Natural killer cell (primary cell): ENCODE data around the gene LRRC1. TPM values are rescaled to one million over a fixed set of nuclear protein-coding genes. Genes with fewer than 3 reads are reported as not detected.

Experiments used
- ATAC-seq, 3 donors: fragments of 150-1000 bp in 2 of 3; fragments of 200-7000 bp in 1 of 3; cut with Tn5 transposase; 1 replicate in 1 of 3; 2 replicates in 2 of 3; pipeline ENCODE4 v1.10.0; 2021; ENCODE audit warnings: mild to moderate bottlenecking in 2 of 3, moderate library complexity in 2 of 3
- DNase-seq, 2 donors: peaks; one replicate each; pipeline versions ENCODE4 v3.0.0 to v3.0.0-alpha.2; 2013 to 2021; ENCODE audit warnings: mixed read lengths in 1 of 2
- H3K27ac ChIP-seq: one replicate; pipeline ENCODE4 v1.5.1; 2013; ENCODE audit warnings: mild to moderate bottlenecking, low read length
- H3K27me3 ChIP-seq: one replicate; pipeline ENCODE4 v1.6.1; 2013; ENCODE audit warnings: low read length; ENCODE audit not compliant: control insufficient read depth, insufficient read depth
- H3K36me3 ChIP-seq: one replicate; pipeline ENCODE4 v1.6.1; 2013; ENCODE audit warnings: low read length; ENCODE audit not compliant: control insufficient read depth, insufficient read depth
- H3K4me1 ChIP-seq: one replicate; pipeline ENCODE4 v1.6.1; 2013; ENCODE audit warnings: low read length; ENCODE audit not compliant: control insufficient read depth, insufficient read depth
- H3K4me3 ChIP-seq: one replicate; pipeline ENCODE4 v1.5.1; 2013; ENCODE audit warnings: low read length
- H3K9me3 ChIP-seq: one replicate; pipeline ENCODE4 v1.6.1; 2013; ENCODE audit warnings: low read length; ENCODE audit not compliant: control insufficient read depth, insufficient read depth
- H3K27ac Mint-ChIP-seq, 2 donors: one replicate each; pipeline ENCODE4 v1.8.0; 2022; ENCODE audit warnings: mild to moderate bottlenecking in 2 of 2, mixed read lengths in 2 of 2, moderate library complexity in 1 of 2
- H3K27me3 Mint-ChIP-seq, 2 donors: one replicate each; pipeline ENCODE4 v1.8.0; 2022; ENCODE audit warnings: low read depth in 2 of 2, mixed read lengths in 2 of 2
- H3K36me3 Mint-ChIP-seq: one replicate; pipeline ENCODE4 v1.8.0; 2022; ENCODE audit warnings: mixed read lengths
- H3K4me1 Mint-ChIP-seq, 2 donors: one replicate each; pipeline ENCODE4 v1.8.0; 2022; ENCODE audit warnings: mixed read lengths in 2 of 2
- H3K4me3 Mint-ChIP-seq: one replicate; pipeline ENCODE4 v1.8.0; 2022; ENCODE audit warnings: mild to moderate bottlenecking, moderate library complexity, mixed read lengths
- H3K9me3 Mint-ChIP-seq, 2 donors: one replicate each; pipeline ENCODE4 v1.8.0; 2022; ENCODE audit warnings: mixed read lengths in 2 of 2
- CTCF ChIP-seq: fragments of 200-600 bp; IDR thresholded peaks from one replicate; pipeline ENCODE4 v1.8.0; 2022; ENCODE audit warnings: antibody characterized with exemption
- WGBS: methylation state at CpG from one replicate; pipeline ENCODE4 v1.1.7; 2013; ENCODE audit warnings: missing lambda C conversion rate; ENCODE audit not compliant: insufficient coverage; 5-methylcytosine and 5-hydroxymethylcytosine counted together
- intact Hi-C: fragments of 100-400 bp; cut with micrococcal nuclease; formaldehyde crosslinking; loops from one replicate; pipeline ENCODE4 v1.14.2; 2022
- total RNA-seq, 4 donors: library from RNA; stranded (reverse); fragments of 120-200 nt in 1 of 4; gene quantifications; one replicate each; pipeline versions ENCODE4 v1.2.3 to v1.2.4, GENCODE V29; 2013 to 2022

Gene LRRC1
- total RNA-seq, 3 donors from 2014 or later (not counting 1 experiment from before 2014, with no cell fraction given), result 2.0 to 5.6 (median 3.7) TPM

GRCh38 chr6:53813096-53813495 lies 18.3 kb downstream of the LRRC1 start:
- no peaks in the 10 kb centered on the region for H3K27me3 Mint-ChIP-seq
- no peak overlapping the region for H3K27ac ChIP-seq
- H3K9me3 ChIP-seq, result no peaks in the 10 kb centered on the region
- intact Hi-C loops, result no loop called here
- TF ChIP-seq CTCF, result no peak
- no peaks in the 10 kb centered on the region for H3K27me3 ChIP-seq
- 93% methylated on average over 1 of the region's 1 CpG for WGBS
- H3K36me3 ChIP-seq, result no peaks in the 10 kb centered on the region
- H3K4me1 ChIP-seq, result no peaks in the 10 kb centered on the region
- no peak overlapping the region for H3K27ac Mint-ChIP-seq
- no peak overlapping the region for H3K4me3 Mint-ChIP-seq
- H3K4me1 Mint-ChIP-seq, result no peaks in the 10 kb centered on the region
- ATAC-seq, result no peak
- no peaks in the 10 kb centered on the region for H3K9me3 Mint-ChIP-seq
- DNase-seq, result no peak
- H3K4me3 ChIP-seq, result no peak overlapping the region
- no peaks in the 10 kb centered on the region for H3K36me3 Mint-ChIP-seq

- ATAC-seq (no peak), DNase-seq (no peak)
- H3K4me3 ChIP-seq, result no peak overlapping the region
- Mint-ChIP-seq H3K4me1 (no peaks in the 10 kb centered on the region), H3K27me3 (no peaks in the 10 kb centered on the region), H3K4me3 (no peak overlapping the region), H3K9me3 (no peaks in the 10 kb centered on the region), H3K27ac (no peak overlapping the region), H3K36me3 (no peaks in the 10 kb centered on the region)
- H3K36me3 ChIP-seq, result no peaks in the 10 kb centered on the region
- H3K4me1 ChIP-seq, result no peaks in the 10 kb centered on the region
- H3K9me3 ChIP-seq, result no peaks in the 10 kb centered on the region
- 67% methylated on average over 1 of the region's 1 CpG for WGBS
- no peak overlapping the region for H3K27ac ChIP-seq
- TF ChIP-seq CTCF, result no peak
- H3K27me3 ChIP-seq, result no peaks in the 10 kb centered on the region
- intact Hi-C loops, result no loop called here
Measured at GRCh38 chr6:53813801-53814200, 19.0 kb downstream of the LRRC1 start.

GRCh38 chr6:53814353-53814752 lies 19.5 kb downstream of the LRRC1 start:
- H3K4me1 ChIP-seq, result no peaks in the 10 kb centered on the region
- WGBS, result 92% methylated on average over 2 of the region's 2 CpGs
- no peak for TF ChIP-seq CTCF

DNA sequence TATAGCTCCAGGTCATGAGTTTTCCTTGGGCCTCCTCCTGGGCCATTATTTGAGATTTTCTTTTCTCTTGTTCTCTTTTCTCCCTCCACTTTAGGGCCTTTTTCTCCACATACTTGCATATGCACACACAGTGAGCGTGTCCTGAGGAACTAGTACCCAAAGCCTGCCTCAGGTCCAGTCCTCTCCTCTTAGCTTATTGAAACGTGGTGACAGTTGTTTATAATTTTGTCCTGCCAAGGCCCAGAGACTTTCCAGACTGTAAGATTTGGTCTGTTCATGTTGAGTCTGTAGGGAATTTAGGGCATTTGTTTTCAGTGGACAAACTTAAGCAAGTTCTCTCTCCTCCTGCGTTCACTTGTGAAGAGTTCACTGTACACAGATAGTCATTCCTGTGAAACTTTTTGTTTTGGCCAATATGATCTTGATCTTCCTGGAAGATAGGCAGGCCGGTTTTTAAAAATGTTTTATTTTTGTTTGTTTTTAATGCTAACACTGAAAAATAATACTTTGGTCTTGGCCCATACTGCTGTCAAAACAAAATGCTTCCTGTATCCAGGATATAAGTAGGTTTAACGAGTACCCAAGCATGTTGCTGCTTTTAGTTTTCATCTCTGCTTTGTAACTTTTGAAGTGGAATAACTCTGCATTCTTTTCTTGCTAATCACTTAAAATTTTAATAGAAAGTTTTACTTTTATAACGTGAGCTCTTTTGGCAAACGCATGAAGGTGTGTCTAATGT lies 20.7 kb downstream of the LRRC1 start:
- Histone ChIP-seq H3K27ac (no peak overlapping the region), H3K27me3 (no peaks in the 10 kb centered on the region), H3K4me1 (no peaks in the 10 kb centered on the region), H3K36me3 (no peaks in the 10 kb centered on the region), H3K9me3 (no peaks in the 10 kb centered on the region), H3K4me3 (no peak overlapping the region)
- WGBS, result 92% methylated on average over 5 of the region's 7 CpGs
- ATAC-seq (no peak), DNase-seq (no peak)
- Mint-ChIP-seq H3K36me3 (no peaks in the 10 kb centered on the region), H3K9me3 (no peaks in the 10 kb centered on the region), H3K4me1 (no peaks in the 10 kb centered on the region), H3K27ac (no peak overlapping the region), H3K27me3 (no peaks in the 10 kb centered on the region), H3K4me3 (no peak overlapping the region)
- intact Hi-C loops, result no loop called here
- TF ChIP-seq CTCF, result no peak

More at GRCh38 chr6:53814353-53814752, 19.5 kb downstream of the LRRC1 start:
- Mint-ChIP-seq H3K27me3 (no peaks in the 10 kb centered on the region), H3K36me3 (no peaks in the 10 kb centered on the region), H3K4me1 (no peaks in the 10 kb centered on the region), H3K27ac (no peak overlapping the region), H3K4me3 (no peak overlapping the region), H3K9me3 (no peaks in the 10 kb centered on the region)
- H3K27me3 ChIP-seq, result no peaks in the 10 kb centered on the region
- no peaks in the 10 kb centered on the region for H3K9me3 ChIP-seq
- intact Hi-C loops, result no loop called here
- ATAC-seq, result no peak
- H3K27ac ChIP-seq, result no peak overlapping the region
- no peak for DNase-seq
- H3K4me3 ChIP-seq, result no peak overlapping the region
- no peaks in the 10 kb centered on the region for H3K36me3 ChIP-seq
